Skeletal muscle cell (primary cell): ENCODE results near the gene FSTL1.

ENCODE experiments used
- DNase-seq: peaks from one replicate; pipeline ENCODE4 v3.0.0-alpha.2; 2010; ENCODE audit warnings: low read depth
- H3K4me3 ChIP-seq: 2 replicates; pipeline ENCODE4 v1.5.1; 2011; ENCODE audit warnings: low read depth, mild to moderate bottlenecking, control low read depth, low read length, moderate library complexity

The FSTL1 gene

DNA sequence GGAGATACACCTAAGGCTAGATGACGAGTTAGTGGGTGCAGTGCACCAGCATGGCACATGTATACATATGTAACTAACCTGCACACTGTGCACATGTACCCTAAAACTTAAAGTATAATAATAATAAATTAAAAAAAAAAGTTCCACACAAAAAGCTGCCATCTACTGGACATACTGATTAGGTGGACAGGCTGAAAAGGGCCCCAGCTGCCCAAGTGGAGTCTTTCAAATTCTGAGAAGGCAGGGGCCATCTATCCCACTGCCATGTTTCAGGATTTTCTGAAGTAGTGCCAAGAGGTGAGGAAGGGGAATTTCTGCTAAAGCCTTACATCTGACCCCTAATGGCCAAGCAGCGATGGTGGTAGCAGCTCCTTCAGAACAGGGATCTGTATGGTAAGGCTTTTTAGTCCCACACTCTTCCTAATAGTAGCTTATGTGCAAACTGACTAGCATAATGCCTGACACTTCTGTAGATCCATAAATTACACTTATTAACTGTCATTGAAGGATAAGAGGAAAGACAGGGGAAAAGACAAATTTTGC is 7.7 kb downstream of the FSTL1 start:
- no peak overlapping the region for H3K4me3 ChIP-seq
- DNase-seq = no peak

DNA sequence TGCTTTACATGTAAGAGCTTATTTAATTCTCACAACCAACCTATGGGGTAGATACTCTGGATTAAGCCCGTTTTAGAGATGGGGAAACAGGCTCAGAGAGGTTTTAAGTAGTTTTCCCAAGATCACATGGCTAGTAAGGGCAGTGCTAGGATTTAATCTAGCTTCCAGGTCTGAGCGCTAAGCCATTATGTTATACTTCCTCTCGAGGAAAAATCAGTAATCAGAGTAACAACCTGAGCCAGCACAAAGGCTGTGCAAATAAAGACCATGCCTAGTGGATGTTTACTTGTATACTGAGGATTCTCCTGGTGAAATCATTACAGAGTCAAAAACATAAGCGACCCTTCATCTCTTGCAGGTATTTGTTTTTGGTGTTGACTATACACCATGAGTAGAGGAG is 9.0 kb downstream of the FSTL1 start:
- no peak overlapping the region for H3K4me3 ChIP-seq
- no peak for DNase-seq

DNA sequence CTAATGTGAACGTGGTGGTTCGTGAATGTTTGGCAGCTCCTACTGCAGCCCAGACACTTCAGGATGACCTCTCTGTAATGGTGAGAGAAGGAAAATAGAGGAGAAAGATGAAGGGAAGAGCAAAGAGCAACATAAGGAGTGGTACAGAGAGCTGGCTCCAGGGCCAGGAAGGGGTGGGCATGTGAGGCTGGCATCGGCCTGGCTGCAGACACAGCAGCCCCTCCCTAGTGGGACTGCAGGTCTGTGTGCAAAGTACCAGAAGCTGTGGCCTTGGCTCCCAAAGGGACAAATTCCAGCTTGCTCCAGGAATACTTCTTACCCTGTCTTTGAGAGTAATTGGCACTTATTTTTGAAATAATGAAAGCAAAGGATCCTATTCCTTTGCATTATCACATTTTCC is 10.0 kb downstream of the FSTL1 start:
- no peak for DNase-seq
- no peak overlapping the region for H3K4me3 ChIP-seq

DNA sequence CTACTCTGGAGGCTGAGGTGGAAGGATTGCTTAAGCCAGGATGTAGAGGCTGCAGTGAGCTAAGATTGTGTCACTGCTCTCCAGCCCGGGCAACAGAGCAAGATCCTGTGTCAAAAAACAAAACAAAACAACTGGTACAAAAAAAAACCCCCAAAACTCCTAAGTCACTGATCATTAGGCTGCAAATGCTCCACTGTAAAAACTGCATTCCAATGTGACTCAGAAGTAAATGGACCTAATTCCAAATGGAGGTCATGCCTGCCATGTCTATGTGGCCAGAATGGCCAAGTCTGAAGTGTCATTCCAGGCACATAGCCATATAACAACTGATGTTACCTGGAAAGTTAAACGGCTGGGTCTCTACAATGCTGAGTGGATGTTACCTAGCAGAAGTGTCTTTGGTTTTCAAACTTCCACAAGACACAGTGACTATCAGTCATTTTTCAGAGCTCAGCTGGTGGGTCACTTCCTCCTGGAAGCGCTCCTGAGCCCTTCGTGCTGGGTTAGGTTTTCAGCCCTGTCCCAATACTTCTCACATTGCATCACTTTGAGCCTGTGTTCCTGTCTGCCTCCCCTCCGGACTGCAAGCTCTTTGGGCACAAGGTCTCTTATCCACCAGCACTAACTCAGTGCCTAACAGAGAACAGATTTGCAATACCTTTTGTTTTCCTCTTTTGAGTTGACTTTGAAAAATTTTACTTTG is 10.6 kb downstream of the FSTL1 start:
- no peak overlapping the region for H3K4me3 ChIP-seq
- no peak for DNase-seq

GRCh38 chr3:120438665-120439370 is 12.0 kb downstream of the FSTL1 start:
- H3K4me3 ChIP-seq = no peak overlapping the region
- DNase-seq = peak; percentile 72

DNA sequence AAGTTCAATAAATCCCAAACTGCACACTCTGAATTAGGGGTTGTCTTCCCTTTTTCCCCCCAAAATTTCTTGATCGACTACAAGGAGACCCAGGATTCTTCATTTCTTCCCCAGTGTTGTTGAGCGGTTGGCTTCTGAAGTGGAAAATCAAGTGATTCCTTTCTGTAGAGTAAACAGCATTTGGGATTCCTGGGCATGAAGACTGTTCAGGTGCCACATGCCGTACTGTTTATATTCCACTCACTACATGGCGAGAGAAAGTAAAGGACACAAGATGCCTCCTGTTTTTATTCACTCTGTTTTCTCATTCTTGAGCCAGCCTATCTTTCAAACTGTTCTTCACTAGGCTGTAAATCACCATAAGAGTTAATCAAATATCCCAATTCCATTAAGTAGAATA is 12.6 kb downstream of the FSTL1 start:
- no peak for DNase-seq
- no peak overlapping the region for H3K4me3 ChIP-seq

- no peak for DNase-seq
- H3K4me3 ChIP-seq = no peak overlapping the region
Observed at GRCh38 chr3:120437559-120437958, 13.2 kb downstream of the FSTL1 start.

- no peak overlapping the region for H3K4me3 ChIP-seq
- DNase-seq = no peak
Observed at GRCh38 chr3:120436523-120437050, 14.2 kb downstream of the FSTL1 start.

- DNase-seq = no peak
- H3K4me3 ChIP-seq = no peak overlapping the region
Observed at GRCh38 chr3:120435621-120436020, 15.2 kb downstream of the FSTL1 start.

GRCh38 chr3:120433662-120434331 is 17.0 kb downstream of the FSTL1 start:
- no peak for DNase-seq
- no peak overlapping the region for H3K4me3 ChIP-seq

- DNase-seq = peak; percentile 84
- H3K4me3 ChIP-seq = no peak overlapping the region
Observed at GRCh38 chr3:120432150-120432860, 18.5 kb downstream of the FSTL1 start.

DNA sequence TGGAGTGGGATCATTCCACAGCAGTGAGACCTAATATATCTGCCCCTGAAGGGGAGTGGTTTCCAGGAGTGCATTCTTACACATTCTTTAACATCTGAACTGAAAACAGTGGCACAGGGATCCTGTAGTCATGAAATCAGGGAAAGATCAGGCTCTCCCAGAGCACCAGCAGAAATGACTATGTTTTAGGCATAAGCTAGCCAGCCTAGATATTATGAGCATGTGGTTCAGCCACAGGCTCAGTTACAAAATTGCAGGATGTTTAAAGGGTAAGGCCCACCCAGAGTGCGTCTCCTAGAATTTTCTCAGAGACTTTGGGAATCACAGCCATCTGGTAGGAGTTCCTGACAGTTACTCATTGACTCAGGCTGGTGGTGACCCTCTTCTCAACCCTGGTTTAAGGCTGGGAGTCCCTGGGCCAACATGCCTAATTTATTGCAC is 20.9 kb downstream of the FSTL1 start:
- peak; percentile 68 for DNase-seq
- no peak overlapping the region for H3K4me3 ChIP-seq

DNA sequence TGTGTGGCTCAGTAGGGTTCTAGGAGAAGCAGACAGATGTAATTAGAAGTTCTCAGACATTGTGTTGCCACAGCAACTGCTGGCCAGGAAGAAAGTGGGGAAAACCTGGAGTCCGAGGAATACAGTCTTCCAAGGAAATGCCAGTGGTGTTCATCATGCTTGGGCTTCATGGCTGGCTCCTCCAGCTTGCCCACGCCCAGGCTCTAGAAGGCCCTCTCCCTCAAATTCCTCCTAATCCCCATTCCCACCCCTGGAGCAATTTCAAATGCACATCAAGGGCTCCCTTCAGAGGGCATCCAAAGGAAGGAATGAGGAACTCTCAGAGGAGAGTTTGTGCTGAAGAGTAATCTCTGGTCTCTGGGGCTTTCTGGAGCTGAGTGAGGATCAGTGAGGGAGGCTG is 21.9 kb downstream of the FSTL1 start:
- no peak for DNase-seq
- H3K4me3 ChIP-seq = no peak overlapping the region

DNA sequence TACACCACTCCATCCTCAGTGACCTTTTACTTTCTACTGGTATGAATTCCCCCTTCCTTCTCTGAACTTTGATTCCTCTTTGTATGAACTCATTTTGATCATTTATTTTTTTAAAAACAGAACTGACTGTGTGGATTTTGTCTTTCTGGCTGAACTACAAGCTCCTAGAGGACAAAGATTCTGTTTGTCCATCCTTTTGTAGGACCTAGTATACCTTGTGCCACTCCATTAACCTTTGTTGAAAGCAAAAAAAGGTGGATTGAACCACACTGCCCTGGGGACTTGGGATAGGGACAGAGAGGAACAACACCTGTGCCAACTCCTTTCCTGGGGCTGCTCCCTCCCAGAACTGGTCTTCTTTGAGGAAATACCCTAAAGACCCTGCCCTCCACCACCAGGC is 23.6 kb downstream of the FSTL1 start:
- H3K4me3 ChIP-seq = no peak overlapping the region
- no peak for DNase-seq

- DNase-seq = peak; percentile 75
- H3K4me3 ChIP-seq = no peak overlapping the region
Observed at GRCh38 chr3:120425572-120426250, 25.1 kb downstream of the FSTL1 start.

GRCh38 chr3:120424976-120425570 is 25.7 kb downstream of the FSTL1 start:
- no peak overlapping the region for H3K4me3 ChIP-seq
- DNase-seq = no peak

- no peak overlapping the region for H3K4me3 ChIP-seq
- no peak for DNase-seq
Observed at GRCh38 chr3:120424506-120424905, 26.3 kb downstream of the FSTL1 start.

GRCh38 chr3:120423432-120423831 is 27.4 kb downstream of the FSTL1 start:
- no peak for DNase-seq
- no peak overlapping the region for H3K4me3 ChIP-seq

GRCh38 chr3:120421926-120422325 is 28.9 kb downstream of the FSTL1 start:
- H3K4me3 ChIP-seq = no peak overlapping the region
- DNase-seq = no peak
